ENCODE measurements around the gene CSK.
"Not testable (repeated sequence)": the region's sequence is repeated elsewhere in the genome, so short reads cannot be mapped to it uniquely, and the experiment has no call there.

GRCh38 chr15:74738239-74738638 is 43.6 kb upstream of the CSK start:
- TF ChIP-seq CTCF, POLR2A (IDR thresholded peaks at IDR 0.05): not testable (repeated sequence)
